Daoy (cell line): ENCODE results near the gene PRR23E. TPM values are rescaled to one million over a fixed set of nuclear protein-coding genes. Genes with fewer than 3 reads are reported as not detected.

Source experiments
- DNase-seq: peaks from one replicate; pipeline ENCODE4 v3.0.0-alpha.2; 2015; ENCODE audit warnings: low read depth
- total RNA-seq: library from RNA; depleted of rRNA; stranded (reverse); fragments of >200 nt; shearing (Covaris generic); gene quantifications from 2 replicates; pipeline ENCODE4 v1.2.3, GENCODE V29; 2014; rRNA removed

PRR23E gene
- total RNA-seq, 1 experiment from 2014 or later: not detected

GRCh38 chr3:127226946-127227842 lies 34.3 kb downstream of the PRR23E start:
- DNase-seq: no peak

GRCh38 chr3:127228866-127229265 lies 35.9 kb downstream of the PRR23E start:
- no peak for DNase-seq

GRCh38 chr3:127233371-127233770 lies 40.4 kb downstream of the PRR23E start:
- DNase-seq: no peak

GRCh38 chr3:127234778-127235177 lies 41.8 kb downstream of the PRR23E start:
- DNase-seq: no peak

GRCh38 chr3:127235706-127236105 lies 42.8 kb downstream of the PRR23E start:
- DNase-seq: no peak

- no peak for DNase-seq
Measured at GRCh38 chr3:127237835-127238234, 44.9 kb downstream of the PRR23E start.

- no peak for DNase-seq
Measured at GRCh38 chr3:127238602-127239001, 45.7 kb downstream of the PRR23E start.

GRCh38 chr3:127247292-127247691 lies 54.4 kb downstream of the PRR23E start:
- DNase-seq: no peak

Other genes starting within 250 kb of the PRR23E start
- 25.7 and 28.4 TPM in 2 replicates for gene PLXNA1, start 210.0 kb upstream of the PRR23E start, total RNA-seq
- gene PRR20G, start 94.9 kb downstream of the PRR23E start, total RNA-seq: not detected in 2 replicates